ENCODE measurements around the gene MACROD2. TPM values are rescaled to one million over a fixed set of nuclear protein-coding genes. Genes with fewer than 3 reads are reported as not detected.
A peak's percentile ranks its signal among the peaks of the same experiment; 100 is the strongest.

Gene MACROD2
- polyA plus RNA-seq, 2 of the 4 experiments (the other 2 are of a cell fraction): 0.96 to 1.3 TPM

GRCh38 chr20:14489544-14489943, 494.2 kb downstream of the MACROD2 start:
- ChIA-PET CTCF (no interaction called here), POLR2A (no interaction called here)
- 42% methylated on average over 2 of the region's 2 CpGs for WGBS (ENCODE audit: missing lambda C conversion rate)
- no peak for ATAC-seq
- peaks cover 11% of the 10 kb centered on the region; the same call in 1 of the 3 replicates for H3K4me1 ChIP-seq
- DNase-seq (ENCODE audit: low read depth in 1 of 2, low spot score in 1 of 2): no peak
- H3K27ac ChIP-seq: no peak overlapping the region
- H3K4me2 ChIP-seq: no peak overlapping the region
- FAIRE-seq: no peak
- no peaks in the 10 kb centered on the region for H3K9me3 ChIP-seq
- H3K4me3 ChIP-seq: no peak overlapping the region
- TF ChIP-seq TP53 (CRISPR knock-in tag; IDR thresholded peaks at IDR 0.05): no peak

- CTCF ChIA-PET: no interaction called here
- FAIRE-seq (no peak), ATAC-seq (no peak), DNase-seq (ENCODE audit: low read depth in 1 of 2, low spot score in 1 of 2) (no peak)
- no peak overlapping the region for H3K4me3 ChIP-seq
- H3K9me3 ChIP-seq: no peaks in the 10 kb centered on the region
- 92% methylated on average over 1 of the region's 1 CpG for WGBS (ENCODE audit: missing lambda C conversion rate)
- no peak overlapping the region for H3K27ac ChIP-seq
- POLR2A ChIA-PET: no interaction called here
- TF ChIP-seq CEBPB (IDR thresholded peaks at IDR 0.05) (no peak), FOXS1 (CRISPR knock-in tag; IDR thresholded peaks at IDR 0.05) (no peak), GATA3 (IDR thresholded peaks at IDR 0.05; ENCODE audit: borderline replicate concordance) (no peak), ATOH8 (CRISPR knock-in tag; IDR thresholded peaks at IDR 0.05; ENCODE audit: low read depth) (no peak), E2F6 (IDR thresholded peaks at IDR 0.05; ENCODE audit: borderline replicate concordance, low read depth) (no peak), HOXA7 (CRISPR knock-in tag; IDR thresholded peaks at IDR 0.05) (no peak), RARB (CRISPR knock-in tag; IDR thresholded peaks at IDR 0.05) (no peak), PHF8 (IDR thresholded peaks at IDR 0.05; ENCODE audit: borderline replicate concordance, low read depth) (no peak), MAX (IDR thresholded peaks at IDR 0.05) (no peak), ZFP36 (IDR thresholded peaks at IDR 0.05; ENCODE audit: borderline replicate concordance, partially characterized antibody) (no peak), ZSCAN20 (CRISPR knock-in tag; IDR thresholded peaks at IDR 0.05) (no peak), RFX5 (IDR thresholded peaks at IDR 0.05) (no peak), RCOR1 (IDR thresholded peaks at IDR 0.05; ENCODE audit: low read depth, low read length) (no peak), ESRRA (IDR thresholded peaks at IDR 0.05; ENCODE audit: borderline replicate concordance, low read length) (no peak), TP53 (CRISPR knock-in tag; IDR thresholded peaks at IDR 0.05) (no peak), CHD2 (IDR thresholded peaks at IDR 0.05; ENCODE audit: low read length, partially characterized antibody) (no peak), RNF2 (IDR thresholded peaks at IDR 0.05; ENCODE audit: borderline replicate concordance, low read depth) (no peak), POLR2AphosphoS2 (conservative IDR thresholded peaks at IDR 0.05; ENCODE audit: low read length) (no peak), USF2 (IDR thresholded peaks at IDR 0.05) (no peak)
- no peak overlapping the region for H3K4me2 ChIP-seq
- peaks cover 11% of the 10 kb centered on the region; the same call in 1 of the 3 replicates for H3K4me1 ChIP-seq
These were observed 496.1 kb downstream of the MACROD2 start for GRCh38 chr20:14491436-14491835.

GRCh38 chr20:14493408-14493807, 498.1 kb downstream of the MACROD2 start:
- Histone ChIP-seq H3K9me3 (no peaks in the 10 kb centered on the region), H3K27ac (no peak overlapping the region), H3K4me3 (no peak overlapping the region), H3K4me1 (peaks cover 10% of the 10 kb centered on the region; the same call in 1 of the 3 replicates), H3K4me2 (no peak overlapping the region)
- no peak for ATAC-seq
- ChIA-PET POLR2A (no interaction called here), CTCF (no interaction called here)
- peak; percentile 61 for FAIRE-seq
- TF ChIP-seq MAFK (IDR thresholded peaks at IDR 0.05; ENCODE audit: partially characterized antibody): peak; percentile 70
- no peak for TF ChIP-seq EHF (CRISPR knock-in tag; IDR thresholded peaks at IDR 0.05)
- TF ChIP-seq RNF2 (IDR thresholded peaks at IDR 0.05; ENCODE audit: borderline replicate concordance, low read depth): no peak
- 57% methylated on average over 1 of the region's 1 CpG for WGBS (ENCODE audit: missing lambda C conversion rate)
- no peak for DNase-seq (ENCODE audit: low read depth in 1 of 2, low spot score in 1 of 2)

Data from A549 (cell line).